Retinal pigment epithelial cell (primary cell): ENCODE measurements around the gene SLC6A8.
"Not testable (repeated sequence)": the region's sequence is repeated elsewhere in the genome, so short reads cannot be mapped to it uniquely, and the experiment has no call there.

Experiments
- DNase-seq: peaks from one replicate; pipeline ENCODE4 v3.0.0-alpha.2; 2010; ENCODE audit warnings: low read depth
- H3K4me3 ChIP-seq: 2 replicates; pipeline ENCODE4 v1.5.1; 2011; ENCODE audit warnings: mild to moderate bottlenecking, low read length, control low read depth, moderate library complexity
- CTCF ChIP-seq: conservative IDR thresholded peaks from 2 replicates; pipeline ENCODE4 v1.5.1; 2011; ENCODE audit warnings: low read depth, low read length, control low read depth, inconsistent platforms

Gene SLC6A8

GRCh38 chrX:153705403-153706060 is 17.8 kb downstream of the SLC6A8 start:
- H3K4me3 ChIP-seq, DNase-seq: not testable (repeated sequence)
- peak; percentile 15 for TF ChIP-seq CTCF

- no peak for TF ChIP-seq CTCF
- DNase-seq = no peak
Observed at GRCh38 chrX:153706799-153707198, 19.1 kb downstream of the SLC6A8 start.

GRCh38 chrX:153707406-153707805 is 19.7 kb downstream of the SLC6A8 start:
- TF ChIP-seq CTCF = no peak
- no peak for DNase-seq

More at GRCh38 chrX:153706799-153707198, 19.1 kb downstream of the SLC6A8 start:
- no peak overlapping the region for H3K4me3 ChIP-seq

GRCh38 chrX:153708415-153708814 is 20.7 kb downstream of the SLC6A8 start:
- peak; percentile 66 for DNase-seq

More at GRCh38 chrX:153707406-153707805, 19.7 kb downstream of the SLC6A8 start:
- H3K4me3 ChIP-seq = no peak overlapping the region

GRCh38 chrX:153709726-153710674 is 22.3 kb downstream of the SLC6A8 start:
- DNase-seq = no peak
- TF ChIP-seq CTCF = no peak
- H3K4me3 ChIP-seq = no peak overlapping the region

More at GRCh38 chrX:153708415-153708814, 20.7 kb downstream of the SLC6A8 start:
- no peak overlapping the region for H3K4me3 ChIP-seq
- TF ChIP-seq CTCF = peak; percentile 73

GRCh38 chrX:153714256-153714655 is 26.5 kb downstream of the SLC6A8 start:
- DNase-seq = no peak
- no peak overlapping the region for H3K4me3 ChIP-seq
- no peak for TF ChIP-seq CTCF
